Upper lobe of right lung (tissue), 1 donor: ENCODE measurements around the gene KCNMB1. TPM values are rescaled to one million over a fixed set of nuclear protein-coding genes. Genes with fewer than 3 reads are reported as not detected.

Experiments used
- ATAC-seq: fragments of 200-7000 bp; cut with Tn5 transposase; one replicate; pipeline ENCODE4 v1.9.1; 2020; ENCODE audit warnings: mild to moderate bottlenecking, moderate library complexity
- DNase-seq: peaks from one replicate; pipeline ENCODE4 v3.0.0-alpha.2; 2020
- H3K27ac ChIP-seq: fragments of 200-600 bp; one replicate; pipeline ENCODE4 v1.8.0; 2022
- H3K27me3 ChIP-seq: fragments of 200-600 bp; one replicate; pipeline ENCODE4 v1.8.0; 2022; ENCODE audit warnings: mild to moderate bottlenecking
- H3K36me3 ChIP-seq: fragments of 200-600 bp; one replicate; pipeline ENCODE4 v1.8.0; 2022
- H3K4me1 ChIP-seq: fragments of 200-600 bp; one replicate; pipeline ENCODE4 v1.8.0; 2022
- H3K4me3 ChIP-seq: fragments of 200-600 bp; one replicate; pipeline ENCODE4 v1.8.0; 2022; ENCODE audit warnings: mild to moderate bottlenecking
- H3K9me3 ChIP-seq: fragments of 200-600 bp; one replicate; pipeline ENCODE4 v1.8.0; 2022
- intact Hi-C: fragments of 100-400 bp; cut with DNase I; formaldehyde crosslinking; loops from one replicate; pipeline ENCODE4 v1.11.0; 2022
- total RNA-seq: library from RNA; stranded (reverse); fragmentation: NEBNext Ultra II Directional; extraction: Animal tissue kit (Norgen Biotek cat#: 25700); gene quantifications from one replicate; pipeline ENCODE4 v1.2.1, GENCODE V29; 2021
- TF ChIP-seq, protein P1 (sequence below): fragments of 200-600 bp; IDR thresholded peaks from one replicate; pipeline ENCODE4 v1.8.0; 2022; ENCODE audit warnings: antibody characterized with exemption
- donor health status: DM: no; HTN: yes; CAD: no; lungs with severe emphysema.

The KCNMB1 gene
- total RNA-seq, 1 donor from 2014 or later = 1.5 TPM

GRCh38 chr5:170337045-170337733, 52.0 kb downstream of the KCNMB1 start:
- Histone ChIP-seq H3K4me3 (no peak overlapping the region), H3K27me3 (no peaks in the 10 kb centered on the region), H3K4me1 (peaks cover 31% of the 10 kb centered on the region), H3K36me3 (no peaks in the 10 kb centered on the region), H3K9me3 (no peaks in the 10 kb centered on the region), H3K27ac (no peak overlapping the region)
- ATAC-seq (peak; percentile 20), DNase-seq (no peak)
- intact Hi-C loops = no loop called here
- TF ChIP-seq, protein P1, sequence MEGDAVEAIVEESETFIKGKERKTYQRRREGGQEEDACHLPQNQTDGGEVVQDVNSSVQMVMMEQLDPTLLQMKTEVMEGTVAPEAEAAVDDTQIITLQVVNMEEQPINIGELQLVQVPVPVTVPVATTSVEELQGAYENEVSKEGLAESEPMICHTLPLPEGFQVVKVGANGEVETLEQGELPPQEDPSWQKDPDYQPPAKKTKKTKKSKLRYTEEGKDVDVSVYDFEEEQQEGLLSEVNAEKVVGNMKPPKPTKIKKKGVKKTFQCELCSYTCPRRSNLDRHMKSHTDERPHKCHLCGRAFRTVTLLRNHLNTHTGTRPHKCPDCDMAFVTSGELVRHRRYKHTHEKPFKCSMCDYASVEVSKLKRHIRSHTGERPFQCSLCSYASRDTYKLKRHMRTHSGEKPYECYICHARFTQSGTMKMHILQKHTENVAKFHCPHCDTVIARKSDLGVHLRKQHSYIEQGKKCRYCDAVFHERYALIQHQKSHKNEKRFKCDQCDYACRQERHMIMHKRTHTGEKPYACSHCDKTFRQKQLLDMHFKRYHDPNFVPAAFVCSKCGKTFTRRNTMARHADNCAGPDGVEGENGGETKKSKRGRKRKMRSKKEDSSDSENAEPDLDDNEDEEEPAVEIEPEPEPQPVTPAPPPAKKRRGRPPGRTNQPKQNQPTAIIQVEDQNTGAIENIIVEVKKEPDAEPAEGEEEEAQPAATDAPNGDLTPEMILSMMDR = no peak

- Histone ChIP-seq H3K4me1 (peaks cover 40% of the 10 kb centered on the region), H3K27ac (no peak overlapping the region), H3K9me3 (no peaks in the 10 kb centered on the region), H3K36me3 (no peaks in the 10 kb centered on the region), H3K4me3 (no peak overlapping the region), H3K27me3 (no peaks in the 10 kb centered on the region)
- ATAC-seq (no peak), DNase-seq (no peak)
- intact Hi-C loops = no loop called here
- TF ChIP-seq, protein P1 = no peak
Observed at GRCh38 chr5:170336065-170336464, 53.1 kb downstream of the KCNMB1 start.

DNA sequence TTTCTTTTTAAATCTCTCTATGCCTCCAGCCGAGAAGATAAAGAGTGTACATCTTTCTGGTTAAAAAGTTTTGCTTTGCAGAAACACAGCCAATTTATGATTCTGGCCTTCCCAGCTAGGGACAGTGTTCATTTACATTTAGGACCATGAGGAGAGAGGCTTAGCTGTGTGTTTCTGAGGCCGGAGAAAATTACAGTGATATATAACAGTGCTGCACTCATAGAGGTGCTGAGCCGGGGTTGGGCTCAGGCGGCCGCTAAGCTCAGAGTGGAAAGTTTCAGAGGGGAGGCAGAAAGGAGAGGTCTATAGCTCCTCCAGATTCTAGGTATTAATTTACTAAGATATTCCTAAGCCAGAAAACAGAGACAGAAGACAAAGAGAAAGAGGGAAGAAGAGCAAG, 54.5 kb downstream of the KCNMB1 start:
- Histone ChIP-seq H3K4me1 (peaks cover 52% of the 10 kb centered on the region), H3K27me3 (no peaks in the 10 kb centered on the region), H3K9me3 (no peaks in the 10 kb centered on the region), H3K4me3 (no peak overlapping the region), H3K36me3 (no peaks in the 10 kb centered on the region), H3K27ac (peak overlapping the region; percentile 26)
- ATAC-seq = no peak
- intact Hi-C loops = no loop called here
- TF ChIP-seq, protein P1 = no peak
- DNase-seq = no peak

- Histone ChIP-seq H3K9me3 (no peaks in the 10 kb centered on the region), H3K27me3 (no peaks in the 10 kb centered on the region), H3K36me3 (no peaks in the 10 kb centered on the region), H3K27ac (no peak overlapping the region), H3K4me3 (no peak overlapping the region), H3K4me1 (peaks cover 53% of the 10 kb centered on the region)
- TF ChIP-seq, protein P1 = no peak
- intact Hi-C loops = no loop called here
- ATAC-seq (peak; percentile 72), DNase-seq (no peak)
Observed at GRCh38 chr5:170333161-170333910, 55.8 kb downstream of the KCNMB1 start.

DNA sequence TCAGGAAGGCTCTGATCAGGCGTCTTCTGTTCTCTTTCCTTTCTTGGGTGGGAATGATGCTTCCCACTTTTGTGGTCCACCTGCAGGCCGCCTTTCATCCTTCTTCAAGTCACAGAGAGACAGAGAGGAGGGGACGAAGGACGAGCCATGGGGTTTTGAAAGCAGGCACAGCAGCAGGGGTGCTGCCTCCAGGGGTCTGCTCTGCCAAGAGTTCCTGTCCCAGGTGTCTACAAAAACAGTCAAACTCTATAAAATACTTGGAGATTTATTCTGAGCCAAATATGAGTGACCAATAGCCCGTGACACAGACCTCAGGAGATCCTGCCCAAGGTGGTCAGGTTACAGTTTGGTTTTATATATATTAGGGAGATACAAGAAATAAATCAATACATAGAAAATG, 57.1 kb downstream of the KCNMB1 start:
- TF ChIP-seq, protein P1 = no peak
- H3K27ac ChIP-seq = peak overlapping the region; percentile 53
- DNase-seq = no peak
- intact Hi-C loops = no loop called here
- H3K4me1 ChIP-seq = peaks cover 53% of the 10 kb centered on the region
- H3K27me3 ChIP-seq = no peaks in the 10 kb centered on the region
- no peak overlapping the region for H3K4me3 ChIP-seq
- no peak for ATAC-seq
- H3K36me3 ChIP-seq = no peaks in the 10 kb centered on the region
- no peaks in the 10 kb centered on the region for H3K9me3 ChIP-seq
